GM13976 (cell line): Measurements from ENCODE around the gene HEMK1.

Source experiments
- DNase-seq: peaks from one replicate; pipeline ENCODE4 v3.0.0; 2012; ENCODE audit warnings: low spot score
- in situ Hi-C: fragments of 300-500 bp; cut with MboI; formaldehyde crosslinking; loops from one replicate; pipeline ENCODE4 v1.12.0; 2022; ENCODE audit warnings: low sequenced_read_pairs, mixed read lengths, inconsistent platforms; ENCODE audit not compliant: unreplicated experiment
- TF ChIP-seq, protein P1 (sequence below): IDR thresholded peaks from 2 replicates; pipeline ENCODE4 v1.5.1; 2012; ENCODE audit warnings: borderline replicate concordance, mild to moderate bottlenecking; ENCODE audit not compliant: insufficient read depth; ENCODE audit errors: extremely low read depth, missing control alignments, control extremely low read depth

HEMK1 gene

DNA sequence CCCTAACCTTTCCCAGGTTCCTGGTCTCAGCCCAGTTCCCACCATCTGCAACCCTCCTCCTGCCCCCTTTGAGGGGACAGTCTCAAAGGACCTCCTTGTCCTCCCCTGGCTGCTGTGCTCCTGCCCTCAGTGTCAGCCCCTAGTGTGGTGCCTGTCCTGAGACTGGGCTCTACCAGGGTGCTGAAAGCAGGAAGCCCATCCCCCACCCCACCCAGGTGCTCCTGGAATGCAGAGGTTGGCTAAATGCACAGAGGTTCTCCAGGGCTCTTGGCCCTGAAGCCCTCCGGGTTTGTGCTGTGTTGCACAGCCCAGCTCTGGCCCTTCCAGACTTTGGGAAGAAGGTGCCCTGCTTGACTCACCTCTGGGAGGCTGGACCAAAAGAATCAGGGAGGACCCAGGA lies 23.5 kb upstream of the HEMK1 start:
- no peak for DNase-seq
- in situ Hi-C loops = no loop called here
- TF ChIP-seq, protein P1, sequence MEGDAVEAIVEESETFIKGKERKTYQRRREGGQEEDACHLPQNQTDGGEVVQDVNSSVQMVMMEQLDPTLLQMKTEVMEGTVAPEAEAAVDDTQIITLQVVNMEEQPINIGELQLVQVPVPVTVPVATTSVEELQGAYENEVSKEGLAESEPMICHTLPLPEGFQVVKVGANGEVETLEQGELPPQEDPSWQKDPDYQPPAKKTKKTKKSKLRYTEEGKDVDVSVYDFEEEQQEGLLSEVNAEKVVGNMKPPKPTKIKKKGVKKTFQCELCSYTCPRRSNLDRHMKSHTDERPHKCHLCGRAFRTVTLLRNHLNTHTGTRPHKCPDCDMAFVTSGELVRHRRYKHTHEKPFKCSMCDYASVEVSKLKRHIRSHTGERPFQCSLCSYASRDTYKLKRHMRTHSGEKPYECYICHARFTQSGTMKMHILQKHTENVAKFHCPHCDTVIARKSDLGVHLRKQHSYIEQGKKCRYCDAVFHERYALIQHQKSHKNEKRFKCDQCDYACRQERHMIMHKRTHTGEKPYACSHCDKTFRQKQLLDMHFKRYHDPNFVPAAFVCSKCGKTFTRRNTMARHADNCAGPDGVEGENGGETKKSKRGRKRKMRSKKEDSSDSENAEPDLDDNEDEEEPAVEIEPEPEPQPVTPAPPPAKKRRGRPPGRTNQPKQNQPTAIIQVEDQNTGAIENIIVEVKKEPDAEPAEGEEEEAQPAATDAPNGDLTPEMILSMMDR = no peak

DNA sequence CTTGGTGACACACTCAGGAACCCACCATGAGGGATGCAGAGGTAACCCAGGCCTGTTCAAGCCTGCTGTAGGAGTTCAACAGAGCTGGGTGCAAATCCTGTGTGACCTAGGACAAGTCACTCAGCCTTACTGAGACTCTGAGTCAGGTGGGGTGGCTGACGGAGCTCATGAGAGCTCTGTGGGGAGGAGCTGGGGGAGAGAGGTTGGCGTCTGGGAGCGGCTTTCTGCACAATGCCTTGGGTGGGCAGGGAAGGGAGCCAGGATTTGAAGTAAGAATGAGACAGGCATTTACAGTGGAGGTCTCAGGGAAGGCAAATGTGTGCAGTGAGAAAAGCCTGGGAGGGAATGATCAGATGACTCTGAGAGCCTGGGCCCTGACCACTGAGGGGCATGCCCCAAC lies 20.1 kb upstream of the HEMK1 start:
- in situ Hi-C loops = no loop called here
- TF ChIP-seq, protein P1 = no peak

DNA sequence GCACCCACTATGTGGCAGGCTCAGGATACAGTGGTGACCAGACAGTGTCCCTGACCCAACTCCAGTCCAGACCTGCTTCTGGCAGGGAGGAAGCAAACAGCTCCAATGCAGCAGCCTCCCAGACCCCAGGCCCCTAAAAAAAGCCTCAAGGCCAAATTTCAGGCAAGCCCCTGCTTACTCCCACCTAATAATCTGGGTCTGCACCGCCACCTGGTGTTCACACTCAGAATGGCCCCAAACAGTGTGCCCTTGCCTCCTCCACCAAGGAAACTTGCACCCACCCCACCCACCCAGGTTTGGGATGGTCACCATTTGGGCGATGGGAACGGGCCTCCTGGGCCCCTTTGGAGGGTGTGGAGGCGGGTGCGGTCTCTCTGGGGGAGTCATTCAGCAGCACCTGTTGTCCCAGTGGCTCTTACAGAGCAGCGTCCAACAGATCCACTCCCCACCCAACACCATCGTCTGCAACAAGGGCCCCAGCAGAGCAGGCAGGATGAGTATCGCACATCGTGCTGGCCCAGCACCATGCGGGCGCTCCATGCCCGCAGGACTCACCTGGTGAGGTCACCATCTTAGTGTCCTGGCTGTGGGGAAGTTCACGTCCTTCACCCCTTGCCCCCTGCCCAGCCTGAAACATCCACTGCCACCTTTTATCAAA lies 19.1 kb upstream of the HEMK1 start:
- in situ Hi-C loops = no loop called here
- TF ChIP-seq, protein P1 = peak; percentile 68
- peak; percentile 86 for DNase-seq

More for the DNA sequence above, 20.1 kb upstream of the HEMK1 start:
- DNase-seq = no peak

DNA sequence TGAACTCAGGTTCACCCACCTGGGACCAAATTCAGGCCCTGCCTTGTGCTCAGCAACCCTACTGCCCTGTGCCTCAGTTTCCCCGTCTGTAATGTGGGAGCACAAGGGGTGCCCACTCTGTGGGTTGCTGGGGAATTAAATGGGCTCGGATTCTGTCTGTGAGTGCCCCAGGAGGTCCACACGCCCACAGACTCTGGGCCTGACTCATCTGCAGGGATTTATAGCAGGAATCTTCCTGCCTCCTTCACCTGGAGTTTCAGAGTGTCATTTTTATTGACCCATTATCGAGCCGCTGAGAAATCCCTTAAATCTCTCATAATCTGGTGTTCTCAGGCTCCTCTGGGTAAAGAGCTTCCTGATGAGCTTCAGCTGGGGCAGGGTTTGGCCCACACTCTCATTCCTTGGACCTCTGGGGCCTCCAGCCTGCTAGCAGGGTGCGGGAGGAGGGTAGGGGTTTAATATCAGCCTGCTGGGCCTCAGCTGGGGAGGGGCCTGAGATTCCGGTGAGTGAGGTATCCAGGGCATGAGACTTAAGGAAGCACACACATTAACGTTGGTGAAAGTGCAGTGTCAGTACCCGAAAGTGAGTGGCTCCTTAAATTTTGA lies 18.2 kb upstream of the HEMK1 start:
- in situ Hi-C loops = no loop called here
- TF ChIP-seq, protein P1 = no peak
- no peak for DNase-seq

DNA sequence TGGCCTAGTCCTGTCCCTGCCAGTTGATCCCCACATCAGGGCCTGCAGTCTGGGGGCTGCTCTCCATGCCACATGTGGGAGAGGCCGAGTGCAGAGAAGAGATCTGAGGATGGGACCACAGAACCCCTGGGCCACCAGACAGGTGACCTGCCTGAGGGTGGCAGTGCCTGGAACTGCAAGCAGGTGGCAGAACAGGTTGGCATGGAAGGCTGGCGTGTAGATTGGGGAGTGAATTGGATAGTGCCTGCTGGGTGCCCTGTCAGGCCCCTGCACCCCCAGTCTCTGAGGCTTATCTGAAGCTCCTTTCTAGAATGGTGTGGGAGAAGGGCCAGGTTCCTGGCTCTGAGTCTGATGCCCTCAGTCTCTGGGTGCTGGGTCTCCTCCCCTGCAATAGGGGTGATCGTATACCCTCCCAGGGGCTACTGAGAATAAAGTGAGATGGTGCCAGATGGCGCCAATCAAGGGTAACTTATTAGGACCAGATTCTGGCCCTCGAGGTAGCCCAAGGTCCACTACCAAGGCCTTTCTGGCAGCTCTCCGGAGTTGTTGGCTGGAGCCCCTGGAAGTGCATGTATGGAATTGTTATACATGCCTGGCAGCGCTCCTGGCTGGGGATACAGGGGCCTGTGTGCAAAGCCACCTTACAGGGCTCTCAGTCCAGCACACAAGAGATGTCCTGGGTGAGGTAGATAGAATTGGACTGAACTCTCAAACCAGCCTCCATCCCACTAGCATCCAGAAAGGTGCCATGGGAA lies 17.5 kb upstream of the HEMK1 start:
- in situ Hi-C loops = no loop called here
- TF ChIP-seq, protein P1 = no peak
- no peak for DNase-seq

DNA sequence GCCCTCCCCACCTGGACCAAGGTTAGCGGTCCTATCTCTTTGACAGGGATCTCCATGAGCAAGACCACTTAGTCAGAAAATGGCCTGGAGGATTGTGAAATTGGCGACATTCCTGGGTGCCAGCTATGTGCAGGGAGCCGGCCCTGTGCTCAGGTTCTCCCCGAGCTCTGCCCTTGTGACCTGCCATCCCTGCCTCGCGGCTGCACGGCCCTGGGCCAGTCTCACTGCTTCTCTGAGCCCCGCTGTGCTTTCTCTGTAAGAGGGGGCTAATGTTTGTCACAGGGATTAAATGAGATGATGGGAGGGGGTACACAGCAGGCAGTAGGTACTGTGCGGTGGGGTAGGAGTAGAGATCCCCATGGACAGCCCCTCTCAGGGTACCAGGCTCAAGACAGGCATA lies 16.7 kb upstream of the HEMK1 start:
- DNase-seq = no peak
- in situ Hi-C loops = no loop called here
- TF ChIP-seq, protein P1 = no peak
